K562 (cell line): Measurements from ENCODE around the gene ZBTB49. TPM values are rescaled to one million over a fixed set of nuclear protein-coding genes. Genes with fewer than 3 reads are reported as not detected.

Experiments used
- LEF1 ChIP-seq: fragments of 450-650 bp; IDR thresholded peaks from 2 replicates; pipeline ENCODE4 v1.6.1; 2016; ENCODE audit warnings: mild to moderate bottlenecking
- MITF ChIP-seq: IDR thresholded peaks from 2 replicates; pipeline ENCODE4 v1.6.1; 2014; ENCODE audit warnings: antibody characterized with exemption
- NONO ChIP-seq, 2 experiments: fragments of 200-400 bp in 1 of 2; fragments of 450-650 bp in 1 of 2; formaldehyde crosslinking in 1 of 2; IDR thresholded peaks; 2 replicates each; pipeline ENCODE4 v1.6.1; 2017; ENCODE audit warnings: low read depth in 2 of 2, mild to moderate bottlenecking in 2 of 2, moderate library complexity in 2 of 2, low read length in 1 of 2
- SNAPC5 ChIP-seq: fragments of 250-450 bp; sonication (Bioruptor Pico); IDR thresholded peaks from 2 replicates; pipeline ENCODE4 v1.8.0; 2021; ENCODE audit warnings: moderate library complexity, mild to moderate bottlenecking, inconsistent platforms
- TAL1 ChIP-seq: fragments of 450-650 bp; IDR thresholded peaks from 2 replicates; pipeline ENCODE4 v1.6.1; 2016; ENCODE audit warnings: mild to moderate bottlenecking
- polyA plus RNA-seq, 8 experiments: library from polyadenylated mRNA; depleted of rRNA in 4 of 8; stranded (reverse) in 5 of 8; unstranded in 3 of 8; fragments of >200 nt; fragmentation: Nextera tagmentation in 2 of 8; fragmentation: Illumina TruSeq in 1 of 8; extraction: Ambion mirVana in 2 of 8; extraction: Trizol in 1 of 8; gene quantifications; 2 replicates each; pipeline versions ENCODE4 v1.2.1 to v1.2.3, GENCODE V29; 2011 to 2014; ENCODE audit warnings: inconsistent platforms in 1 of 8, missing spikeins in 1 of 8
- total RNA-seq, 7 experiments: library from RNA; depleted of rRNA in 6 of 7; stranded (reverse); fragments of >200 nt in 6 of 7; fragmentation: Illumina TruSeq in 2 of 7; extraction: Trizol in 2 of 7; gene quantifications; 2 replicates each; pipeline versions ENCODE4 v1.2.1 to v1.2.3, GENCODE V29; 2011 to 2021; ENCODE audit warnings: low replicate concordance in 1 of 7
- TF ChIP-seq, protein P1 (sequence below): fragments of 250-450 bp; sonication (Bioruptor Pico); IDR thresholded peaks from 2 replicates; pipeline ENCODE4 v1.8.0; 2021; ENCODE audit warnings: moderate library complexity, mild to moderate bottlenecking, inconsistent platforms
- TF ChIP-seq, protein P2 (sequence below): fragments of 450-650 bp; IDR thresholded peaks from 2 replicates; pipeline ENCODE4 v1.6.1; 2016; ENCODE audit warnings: mild to moderate bottlenecking, moderate library complexity

ZBTB49 gene
- total and polyA plus RNA-seq, 9 of the 15 experiments (the other 6 are each of a cell fraction or from before 2014, with no cell fraction given) = 0.49 to 8.0 (median 4.2) TPM

GRCh38 chr4:4269331-4269731, 20.7 kb upstream of the ZBTB49 start (continued):
- TF ChIP-seq, protein P1, sequence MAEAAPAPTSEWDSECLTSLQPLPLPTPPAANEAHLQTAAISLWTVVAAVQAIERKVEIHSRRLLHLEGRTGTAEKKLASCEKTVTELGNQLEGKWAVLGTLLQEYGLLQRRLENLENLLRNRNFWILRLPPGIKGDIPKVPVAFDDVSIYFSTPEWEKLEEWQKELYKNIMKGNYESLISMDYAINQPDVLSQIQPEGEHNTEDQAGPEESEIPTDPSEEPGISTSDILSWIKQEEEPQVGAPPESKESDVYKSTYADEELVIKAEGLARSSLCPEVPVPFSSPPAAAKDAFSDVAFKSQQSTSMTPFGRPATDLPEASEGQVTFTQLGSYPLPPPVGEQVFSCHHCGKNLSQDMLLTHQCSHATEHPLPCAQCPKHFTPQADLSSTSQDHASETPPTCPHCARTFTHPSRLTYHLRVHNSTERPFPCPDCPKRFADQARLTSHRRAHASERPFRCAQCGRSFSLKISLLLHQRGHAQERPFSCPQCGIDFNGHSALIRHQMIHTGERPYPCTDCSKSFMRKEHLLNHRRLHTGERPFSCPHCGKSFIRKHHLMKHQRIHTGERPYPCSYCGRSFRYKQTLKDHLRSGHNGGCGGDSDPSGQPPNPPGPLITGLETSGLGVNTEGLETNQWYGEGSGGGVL (CRISPR knock-in tag) = no peak
- TF ChIP-seq MITF (no peak), TAL1 (no peak), NONO (IDR thresholded peaks at IDR 0.05; ENCODE audit: low read depth in 2 of 2, low read length in 1 of 2) (no peak), SNAPC5 (CRISPR knock-in tag) (no peak), LEF1 (no peak)
- TF ChIP-seq, protein P2, sequence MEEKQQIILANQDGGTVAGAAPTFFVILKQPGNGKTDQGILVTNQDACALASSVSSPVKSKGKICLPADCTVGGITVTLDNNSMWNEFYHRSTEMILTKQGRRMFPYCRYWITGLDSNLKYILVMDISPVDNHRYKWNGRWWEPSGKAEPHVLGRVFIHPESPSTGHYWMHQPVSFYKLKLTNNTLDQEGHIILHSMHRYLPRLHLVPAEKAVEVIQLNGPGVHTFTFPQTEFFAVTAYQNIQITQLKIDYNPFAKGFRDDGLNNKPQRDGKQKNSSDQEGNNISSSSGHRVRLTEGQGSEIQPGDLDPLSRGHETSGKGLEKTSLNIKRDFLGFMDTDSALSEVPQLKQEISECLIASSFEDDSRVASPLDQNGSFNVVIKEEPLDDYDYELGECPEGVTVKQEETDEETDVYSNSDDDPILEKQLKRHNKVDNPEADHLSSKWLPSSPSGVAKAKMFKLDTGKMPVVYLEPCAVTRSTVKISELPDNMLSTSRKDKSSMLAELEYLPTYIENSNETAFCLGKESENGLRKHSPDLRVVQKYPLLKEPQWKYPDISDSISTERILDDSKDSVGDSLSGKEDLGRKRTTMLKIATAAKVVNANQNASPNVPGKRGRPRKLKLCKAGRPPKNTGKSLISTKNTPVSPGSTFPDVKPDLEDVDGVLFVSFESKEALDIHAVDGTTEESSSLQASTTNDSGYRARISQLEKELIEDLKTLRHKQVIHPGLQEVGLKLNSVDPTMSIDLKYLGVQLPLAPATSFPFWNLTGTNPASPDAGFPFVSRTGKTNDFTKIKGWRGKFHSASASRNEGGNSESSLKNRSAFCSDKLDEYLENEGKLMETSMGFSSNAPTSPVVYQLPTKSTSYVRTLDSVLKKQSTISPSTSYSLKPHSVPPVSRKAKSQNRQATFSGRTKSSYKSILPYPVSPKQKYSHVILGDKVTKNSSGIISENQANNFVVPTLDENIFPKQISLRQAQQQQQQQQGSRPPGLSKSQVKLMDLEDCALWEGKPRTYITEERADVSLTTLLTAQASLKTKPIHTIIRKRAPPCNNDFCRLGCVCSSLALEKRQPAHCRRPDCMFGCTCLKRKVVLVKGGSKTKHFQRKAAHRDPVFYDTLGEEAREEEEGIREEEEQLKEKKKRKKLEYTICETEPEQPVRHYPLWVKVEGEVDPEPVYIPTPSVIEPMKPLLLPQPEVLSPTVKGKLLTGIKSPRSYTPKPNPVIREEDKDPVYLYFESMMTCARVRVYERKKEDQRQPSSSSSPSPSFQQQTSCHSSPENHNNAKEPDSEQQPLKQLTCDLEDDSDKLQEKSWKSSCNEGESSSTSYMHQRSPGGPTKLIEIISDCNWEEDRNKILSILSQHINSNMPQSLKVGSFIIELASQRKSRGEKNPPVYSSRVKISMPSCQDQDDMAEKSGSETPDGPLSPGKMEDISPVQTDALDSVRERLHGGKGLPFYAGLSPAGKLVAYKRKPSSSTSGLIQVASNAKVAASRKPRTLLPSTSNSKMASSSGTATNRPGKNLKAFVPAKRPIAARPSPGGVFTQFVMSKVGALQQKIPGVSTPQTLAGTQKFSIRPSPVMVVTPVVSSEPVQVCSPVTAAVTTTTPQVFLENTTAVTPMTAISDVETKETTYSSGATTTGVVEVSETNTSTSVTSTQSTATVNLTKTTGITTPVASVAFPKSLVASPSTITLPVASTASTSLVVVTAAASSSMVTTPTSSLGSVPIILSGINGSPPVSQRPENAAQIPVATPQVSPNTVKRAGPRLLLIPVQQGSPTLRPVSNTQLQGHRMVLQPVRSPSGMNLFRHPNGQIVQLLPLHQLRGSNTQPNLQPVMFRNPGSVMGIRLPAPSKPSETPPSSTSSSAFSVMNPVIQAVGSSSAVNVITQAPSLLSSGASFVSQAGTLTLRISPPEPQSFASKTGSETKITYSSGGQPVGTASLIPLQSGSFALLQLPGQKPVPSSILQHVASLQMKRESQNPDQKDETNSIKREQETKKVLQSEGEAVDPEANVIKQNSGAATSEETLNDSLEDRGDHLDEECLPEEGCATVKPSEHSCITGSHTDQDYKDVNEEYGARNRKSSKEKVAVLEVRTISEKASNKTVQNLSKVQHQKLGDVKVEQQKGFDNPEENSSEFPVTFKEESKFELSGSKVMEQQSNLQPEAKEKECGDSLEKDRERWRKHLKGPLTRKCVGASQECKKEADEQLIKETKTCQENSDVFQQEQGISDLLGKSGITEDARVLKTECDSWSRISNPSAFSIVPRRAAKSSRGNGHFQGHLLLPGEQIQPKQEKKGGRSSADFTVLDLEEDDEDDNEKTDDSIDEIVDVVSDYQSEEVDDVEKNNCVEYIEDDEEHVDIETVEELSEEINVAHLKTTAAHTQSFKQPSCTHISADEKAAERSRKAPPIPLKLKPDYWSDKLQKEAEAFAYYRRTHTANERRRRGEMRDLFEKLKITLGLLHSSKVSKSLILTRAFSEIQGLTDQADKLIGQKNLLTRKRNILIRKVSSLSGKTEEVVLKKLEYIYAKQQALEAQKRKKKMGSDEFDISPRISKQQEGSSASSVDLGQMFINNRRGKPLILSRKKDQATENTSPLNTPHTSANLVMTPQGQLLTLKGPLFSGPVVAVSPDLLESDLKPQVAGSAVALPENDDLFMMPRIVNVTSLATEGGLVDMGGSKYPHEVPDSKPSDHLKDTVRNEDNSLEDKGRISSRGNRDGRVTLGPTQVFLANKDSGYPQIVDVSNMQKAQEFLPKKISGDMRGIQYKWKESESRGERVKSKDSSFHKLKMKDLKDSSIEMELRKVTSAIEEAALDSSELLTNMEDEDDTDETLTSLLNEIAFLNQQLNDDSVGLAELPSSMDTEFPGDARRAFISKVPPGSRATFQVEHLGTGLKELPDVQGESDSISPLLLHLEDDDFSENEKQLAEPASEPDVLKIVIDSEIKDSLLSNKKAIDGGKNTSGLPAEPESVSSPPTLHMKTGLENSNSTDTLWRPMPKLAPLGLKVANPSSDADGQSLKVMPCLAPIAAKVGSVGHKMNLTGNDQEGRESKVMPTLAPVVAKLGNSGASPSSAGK = no peak
